Measurements from ENCODE around the gene VPS13C. TPM values are rescaled to one million over a fixed set of nuclear protein-coding genes. Genes with fewer than 3 reads are reported as not detected.

Gene VPS13C, protein sequence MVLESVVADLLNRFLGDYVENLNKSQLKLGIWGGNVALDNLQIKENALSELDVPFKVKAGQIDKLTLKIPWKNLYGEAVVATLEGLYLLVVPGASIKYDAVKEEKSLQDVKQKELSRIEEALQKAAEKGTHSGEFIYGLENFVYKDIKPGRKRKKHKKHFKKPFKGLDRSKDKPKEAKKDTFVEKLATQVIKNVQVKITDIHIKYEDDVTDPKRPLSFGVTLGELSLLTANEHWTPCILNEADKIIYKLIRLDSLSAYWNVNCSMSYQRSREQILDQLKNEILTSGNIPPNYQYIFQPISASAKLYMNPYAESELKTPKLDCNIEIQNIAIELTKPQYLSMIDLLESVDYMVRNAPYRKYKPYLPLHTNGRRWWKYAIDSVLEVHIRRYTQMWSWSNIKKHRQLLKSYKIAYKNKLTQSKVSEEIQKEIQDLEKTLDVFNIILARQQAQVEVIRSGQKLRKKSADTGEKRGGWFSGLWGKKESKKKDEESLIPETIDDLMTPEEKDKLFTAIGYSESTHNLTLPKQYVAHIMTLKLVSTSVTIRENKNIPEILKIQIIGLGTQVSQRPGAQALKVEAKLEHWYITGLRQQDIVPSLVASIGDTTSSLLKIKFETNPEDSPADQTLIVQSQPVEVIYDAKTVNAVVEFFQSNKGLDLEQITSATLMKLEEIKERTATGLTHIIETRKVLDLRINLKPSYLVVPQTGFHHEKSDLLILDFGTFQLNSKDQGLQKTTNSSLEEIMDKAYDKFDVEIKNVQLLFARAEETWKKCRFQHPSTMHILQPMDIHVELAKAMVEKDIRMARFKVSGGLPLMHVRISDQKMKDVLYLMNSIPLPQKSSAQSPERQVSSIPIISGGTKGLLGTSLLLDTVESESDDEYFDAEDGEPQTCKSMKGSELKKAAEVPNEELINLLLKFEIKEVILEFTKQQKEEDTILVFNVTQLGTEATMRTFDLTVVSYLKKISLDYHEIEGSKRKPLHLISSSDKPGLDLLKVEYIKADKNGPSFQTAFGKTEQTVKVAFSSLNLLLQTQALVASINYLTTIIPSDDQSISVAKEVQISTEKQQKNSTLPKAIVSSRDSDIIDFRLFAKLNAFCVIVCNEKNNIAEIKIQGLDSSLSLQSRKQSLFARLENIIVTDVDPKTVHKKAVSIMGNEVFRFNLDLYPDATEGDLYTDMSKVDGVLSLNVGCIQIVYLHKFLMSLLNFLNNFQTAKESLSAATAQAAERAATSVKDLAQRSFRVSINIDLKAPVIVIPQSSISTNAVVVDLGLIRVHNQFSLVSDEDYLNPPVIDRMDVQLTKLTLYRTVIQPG (N-terminal part only)
- total RNA-seq, result 100 to 1,000 TPM in 2 of 4 donors, 10 to 100 TPM in 2; 68.2 to 165 (median 102) TPM

DNA sequence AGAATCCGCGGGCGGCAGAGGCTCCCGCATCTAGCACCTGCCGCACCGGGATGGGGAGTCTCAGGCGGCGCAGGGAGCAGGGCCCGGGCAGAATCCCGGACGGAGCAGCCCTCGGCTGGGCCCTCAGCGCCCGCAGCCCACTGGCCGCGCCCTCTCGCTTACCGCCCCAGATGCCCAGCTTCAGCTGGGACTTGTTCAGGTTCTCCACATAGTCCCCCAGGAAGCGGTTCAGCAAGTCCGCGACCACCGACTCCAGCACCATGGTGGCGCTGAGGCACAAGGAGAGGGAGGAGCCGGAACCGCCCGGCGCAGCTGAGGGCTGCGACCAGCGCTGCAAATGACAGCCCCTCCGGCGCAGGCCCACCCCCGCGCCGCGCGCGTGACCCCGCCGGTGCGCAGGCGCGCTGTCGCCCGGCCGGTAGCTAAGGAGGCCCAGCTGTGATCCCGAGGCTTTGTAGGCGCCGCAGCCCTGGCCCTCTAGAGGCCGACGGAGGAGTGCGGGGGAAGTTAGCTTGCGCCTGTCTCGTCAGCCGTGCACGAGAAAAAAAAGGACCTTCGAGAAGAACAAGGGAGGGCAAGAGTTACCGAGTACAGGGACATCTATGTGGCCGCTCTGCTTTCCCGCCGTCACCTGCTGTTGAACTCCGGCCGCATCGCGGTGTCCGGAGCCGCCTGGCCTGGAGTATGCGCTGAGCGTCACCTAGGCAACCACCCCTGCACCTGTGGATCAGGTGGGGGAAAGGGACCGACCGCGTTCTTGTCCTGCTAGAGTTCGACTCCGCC, at the start of gene VPS13C:
Gene VPS13C (minus strand): TSS at position 335 of the 783 bp plus-strand sequence. CDS start 73 bp downstream, at position 262.
- Histone ChIP-seq H3K36me3 (no peaks in the 10 kb centered on the region), H3K27ac (peak within 1 kb of the TSS; percentile 86 to 96)

DNA sequence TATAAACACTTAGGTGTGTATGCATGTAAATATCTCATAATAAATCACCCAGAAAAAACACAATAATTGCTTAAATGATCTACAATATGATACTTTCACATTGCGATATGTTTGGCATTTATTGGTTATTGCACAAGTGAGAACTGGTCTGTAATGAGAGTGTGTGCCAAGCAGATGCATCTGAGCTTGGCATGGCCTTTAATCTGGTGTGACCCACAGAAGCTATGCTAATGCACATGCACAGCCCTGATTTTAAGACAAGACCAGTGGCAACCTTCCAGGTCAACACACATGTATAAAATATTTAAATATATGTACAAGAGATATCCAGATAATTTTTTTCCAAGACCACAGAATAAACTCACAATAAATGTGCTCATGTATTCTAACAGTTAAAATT, 49.2 kb upstream of the VPS13C start:
- H3K4me1 ChIP-seq, result peaks cover 0 to 4% of the 10 kb centered on the region in 2 donors
- H3K27ac ChIP-seq, result no peak overlapping the region
- H3K27me3 ChIP-seq, result no peaks in the 10 kb centered on the region
- no peak for DNase-seq
- intact Hi-C loops (cut with DNase I; ENCODE audit: low total_unique reads), result no loop called here
- H3K4me3 ChIP-seq, result no peak overlapping the region
- no peak for TF ChIP-seq POLR2A (IDR thresholded peaks at IDR 0.05)
- TF ChIP-seq, protein P1, sequence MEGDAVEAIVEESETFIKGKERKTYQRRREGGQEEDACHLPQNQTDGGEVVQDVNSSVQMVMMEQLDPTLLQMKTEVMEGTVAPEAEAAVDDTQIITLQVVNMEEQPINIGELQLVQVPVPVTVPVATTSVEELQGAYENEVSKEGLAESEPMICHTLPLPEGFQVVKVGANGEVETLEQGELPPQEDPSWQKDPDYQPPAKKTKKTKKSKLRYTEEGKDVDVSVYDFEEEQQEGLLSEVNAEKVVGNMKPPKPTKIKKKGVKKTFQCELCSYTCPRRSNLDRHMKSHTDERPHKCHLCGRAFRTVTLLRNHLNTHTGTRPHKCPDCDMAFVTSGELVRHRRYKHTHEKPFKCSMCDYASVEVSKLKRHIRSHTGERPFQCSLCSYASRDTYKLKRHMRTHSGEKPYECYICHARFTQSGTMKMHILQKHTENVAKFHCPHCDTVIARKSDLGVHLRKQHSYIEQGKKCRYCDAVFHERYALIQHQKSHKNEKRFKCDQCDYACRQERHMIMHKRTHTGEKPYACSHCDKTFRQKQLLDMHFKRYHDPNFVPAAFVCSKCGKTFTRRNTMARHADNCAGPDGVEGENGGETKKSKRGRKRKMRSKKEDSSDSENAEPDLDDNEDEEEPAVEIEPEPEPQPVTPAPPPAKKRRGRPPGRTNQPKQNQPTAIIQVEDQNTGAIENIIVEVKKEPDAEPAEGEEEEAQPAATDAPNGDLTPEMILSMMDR (IDR thresholded peaks at IDR 0.05), result no peak
- no peaks in the 10 kb centered on the region for H3K36me3 ChIP-seq
- no peaks in the 10 kb centered on the region for H3K9me3 ChIP-seq

More for the DNA sequence above, at the start of gene VPS13C:
- peak within 1 kb of the TSS; percentile 87 to 93 for H3K4me3 ChIP-seq
- no peaks in the 10 kb centered on the region for H3K9me3 ChIP-seq
- DNase-seq, result peak; percentile 90 to 93
- intact Hi-C loops (cut with DNase I; ENCODE audit: low total_unique reads), result no loop called here
- H3K27me3 ChIP-seq, result no peaks in the 10 kb centered on the region
- peak; percentile 81 for TF ChIP-seq POLR2A (IDR thresholded peaks at IDR 0.05)
- TF ChIP-seq, protein P1 (IDR thresholded peaks at IDR 0.05), result peak; percentile 71 to 86 (median 82)
- no peaks in the 10 kb centered on the region for H3K4me1 ChIP-seq

DNA sequence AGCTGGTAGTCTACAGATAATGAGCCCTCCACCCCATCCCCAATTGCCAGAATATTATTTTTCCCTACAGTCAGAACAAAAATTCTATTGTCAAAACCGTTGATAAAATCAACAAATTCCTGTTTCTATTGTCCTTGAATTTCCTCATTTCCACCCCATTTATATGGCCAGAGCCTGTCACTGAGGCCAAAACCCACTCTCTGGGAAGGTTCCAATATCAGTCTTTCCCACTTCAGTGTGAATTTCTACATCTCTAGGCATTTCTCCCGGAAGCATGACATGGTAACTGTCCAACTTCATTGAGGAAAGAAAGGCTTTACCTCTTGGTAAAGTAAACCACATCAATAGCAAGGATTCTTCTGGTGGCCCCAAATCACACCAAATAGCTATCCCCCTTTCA, 48.2 kb upstream of the VPS13C start:
- Histone ChIP-seq H3K4me1 (peaks cover 0 to 4% of the 10 kb centered on the region in 2 donors), H3K4me3 (no peak overlapping the region), H3K36me3 (no peaks in the 10 kb centered on the region), H3K27ac (no peak overlapping the region), H3K27me3 (no peaks in the 10 kb centered on the region), H3K9me3 (no peaks in the 10 kb centered on the region)
- TF ChIP-seq, protein P1 (IDR thresholded peaks at IDR 0.05), result no peak
- no peak for TF ChIP-seq POLR2A (IDR thresholded peaks at IDR 0.05)
- no peak for DNase-seq
- intact Hi-C loops (cut with DNase I; ENCODE audit: low total_unique reads), result no loop called here

DNA sequence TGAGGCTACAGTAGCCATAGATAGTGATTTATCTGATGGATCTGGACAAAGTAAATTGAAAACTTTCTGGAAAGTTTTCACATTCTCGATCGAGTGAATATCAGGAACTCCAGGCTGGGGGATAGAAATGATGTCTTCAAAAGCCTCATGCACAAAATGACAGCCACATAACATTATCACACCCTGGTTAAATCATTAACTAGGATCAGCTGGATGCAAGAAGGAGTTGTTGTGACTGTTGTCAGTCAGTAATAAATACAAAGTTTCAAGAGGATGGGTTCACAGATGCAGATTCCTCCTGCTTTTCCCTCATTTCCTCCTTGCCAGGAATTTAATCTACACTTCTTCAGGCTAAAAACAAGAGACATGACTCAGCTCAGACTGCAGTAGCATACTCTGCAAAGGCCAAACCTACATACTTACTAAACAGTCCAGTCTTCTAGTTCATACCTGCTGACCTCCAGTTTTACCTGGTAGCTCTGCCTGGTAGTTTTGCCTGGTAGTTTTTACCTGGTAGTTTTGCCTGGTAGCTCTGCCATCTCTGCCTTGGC, 47.4 kb upstream of the VPS13C start:
- no peaks in the 10 kb centered on the region for H3K27me3 ChIP-seq

More for the DNA sequence above, 47.4 kb upstream of the VPS13C start:
- no peak for DNase-seq
- no peaks in the 10 kb centered on the region for H3K36me3 ChIP-seq
- H3K27ac ChIP-seq, result no peak overlapping the region
- intact Hi-C loops (cut with DNase I; ENCODE audit: low total_unique reads), result no loop called here
- H3K4me1 ChIP-seq, result peaks cover 0 to 4% of the 10 kb centered on the region in 2 donors
- TF ChIP-seq, protein P1 (IDR thresholded peaks at IDR 0.05), result no peak
- no peak for TF ChIP-seq POLR2A (IDR thresholded peaks at IDR 0.05)
- H3K4me3 ChIP-seq, result no peak overlapping the region
- H3K9me3 ChIP-seq, result no peaks in the 10 kb centered on the region
